GM18907 (cell line): ENCODE data around the gene EVI5.
A peak's percentile ranks its signal among the peaks of the same experiment; 100 is the strongest.

Source experiments
- ATAC-seq: cut with Tn5 transposase; IDR thresholded peaks from one replicate; pipeline ENCODE4 v1.9.1; 2021; ENCODE audit warnings: mild to moderate bottlenecking, moderate library complexity; ENCODE audit not compliant: unreplicated experiment

The EVI5 gene

GRCh38 chr1:92465256-92465647, 319.7 kb downstream of the EVI5 start:
- ATAC-seq, result no peak

- no peak for ATAC-seq
Observed at GRCh38 chr1:92464588-92465255, 320.2 kb downstream of the EVI5 start.

GRCh38 chr1:92461364-92462097, 323.4 kb downstream of the EVI5 start:
- ATAC-seq, result peak; percentile 72

- no peak for ATAC-seq
Observed at GRCh38 chr1:92459871-92460320, 325.0 kb downstream of the EVI5 start.
